ENCODE measurements around the gene SELPLG.

DNA sequence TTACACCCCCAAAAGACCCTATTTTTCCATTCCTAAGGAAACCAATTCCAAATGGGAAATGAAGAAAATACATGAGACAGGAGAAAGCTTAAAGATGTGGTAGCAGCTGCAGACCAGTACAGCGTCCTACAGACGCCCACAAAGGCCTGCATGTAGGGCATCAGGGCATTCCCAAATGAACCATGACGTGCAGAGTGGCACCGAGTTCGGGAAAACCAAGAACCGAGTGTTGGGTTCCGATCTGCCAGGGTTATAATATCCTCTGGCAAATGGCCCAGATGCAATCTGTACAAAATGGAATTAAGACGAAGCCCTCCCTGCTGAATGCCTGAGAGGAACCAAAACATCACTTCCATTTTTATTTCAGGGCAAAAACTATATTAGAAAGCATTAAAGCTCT, 34.4 kb upstream of the SELPLG start:
- TF ChIP-seq, protein P1, sequence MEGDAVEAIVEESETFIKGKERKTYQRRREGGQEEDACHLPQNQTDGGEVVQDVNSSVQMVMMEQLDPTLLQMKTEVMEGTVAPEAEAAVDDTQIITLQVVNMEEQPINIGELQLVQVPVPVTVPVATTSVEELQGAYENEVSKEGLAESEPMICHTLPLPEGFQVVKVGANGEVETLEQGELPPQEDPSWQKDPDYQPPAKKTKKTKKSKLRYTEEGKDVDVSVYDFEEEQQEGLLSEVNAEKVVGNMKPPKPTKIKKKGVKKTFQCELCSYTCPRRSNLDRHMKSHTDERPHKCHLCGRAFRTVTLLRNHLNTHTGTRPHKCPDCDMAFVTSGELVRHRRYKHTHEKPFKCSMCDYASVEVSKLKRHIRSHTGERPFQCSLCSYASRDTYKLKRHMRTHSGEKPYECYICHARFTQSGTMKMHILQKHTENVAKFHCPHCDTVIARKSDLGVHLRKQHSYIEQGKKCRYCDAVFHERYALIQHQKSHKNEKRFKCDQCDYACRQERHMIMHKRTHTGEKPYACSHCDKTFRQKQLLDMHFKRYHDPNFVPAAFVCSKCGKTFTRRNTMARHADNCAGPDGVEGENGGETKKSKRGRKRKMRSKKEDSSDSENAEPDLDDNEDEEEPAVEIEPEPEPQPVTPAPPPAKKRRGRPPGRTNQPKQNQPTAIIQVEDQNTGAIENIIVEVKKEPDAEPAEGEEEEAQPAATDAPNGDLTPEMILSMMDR (IDR thresholded peaks at IDR 0.05), result no peak
- TF ChIP-seq POLR2A (IDR thresholded peaks at IDR 0.05), result no peak
- TF ChIP-seq EP300 (IDR thresholded peaks at IDR 0.05), result no peak
- TF ChIP-seq POLR2AphosphoS5 (IDR thresholded peaks at IDR 0.05), result no peak
